Mucosa of descending colon (tissue), 3 donors: ENCODE data around the gene DNAJB11. TPM values are rescaled to one million over a fixed set of nuclear protein-coding genes. Genes with fewer than 3 reads are reported as not detected.

ENCODE experiments used
- ATAC-seq: fragments of 200-7000 bp; cut with Tn5 transposase; one replicate; pipeline ENCODE4 v1.9.1; 2020; ENCODE audit warnings: mild to moderate bottlenecking, moderate library complexity
- DNase-seq, 3 donors: peaks; one replicate each; pipeline ENCODE4 v3.0.0-alpha.2; 2020
- H3K36me3 ChIP-seq: fragments of 200-600 bp; one replicate; pipeline ENCODE4 v1.8.0; 2021; ENCODE audit warnings: low read depth, mild to moderate bottlenecking
- H3K4me1 ChIP-seq: fragments of 200-600 bp; one replicate; pipeline ENCODE4 v1.8.0; 2021; ENCODE audit warnings: low read depth, mild to moderate bottlenecking
- H3K4me3 ChIP-seq: fragments of 200-600 bp; one replicate; pipeline ENCODE4 v1.8.0; 2021; ENCODE audit warnings: mild to moderate bottlenecking
- H3K9me3 ChIP-seq: fragments of 200-600 bp; one replicate; pipeline ENCODE4 v1.8.0; 2021; ENCODE audit warnings: mild to moderate bottlenecking
- intact Hi-C, 2 donors: fragments of 100-400 bp; cut with DNase I in 1 of 2; cut with micrococcal nuclease in 1 of 2; formaldehyde crosslinking; loops; one replicate each; pipeline versions ENCODE4 v1.11.0 to v1.11.1; 2022; cut with DNase I, micrococcal nuclease
- total RNA-seq, 3 donors: library from RNA; stranded (reverse); fragmentation: NEBNext Ultra II Directional in 2 of 3; extraction: Animal tissue kit (Norgen Biotek cat#: 25700) in 2 of 3; gene quantifications; one replicate each; pipeline versions ENCODE4 v1.2.1 to v1.2.4, GENCODE V29; 2021 to 2023
- TF ChIP-seq, protein P1 (sequence below): fragments of 200-600 bp; IDR thresholded peaks from one replicate; pipeline ENCODE4 v1.8.0; 2022; ENCODE audit warnings: antibody characterized with exemption, mild to moderate bottlenecking
- donor health status: DM: no; HTN: no; CAD: no; lungs with moderate emphysema.
- donor health status: DM: no; HTN: no; CAD: no.
- donor health status: DM: no; HTN: yes; CAD: no.

DNAJB11 gene
- total RNA-seq, 3 donors from 2014 or later, result 32.2 to 45.7 (median 34.0) TPM

DNA sequence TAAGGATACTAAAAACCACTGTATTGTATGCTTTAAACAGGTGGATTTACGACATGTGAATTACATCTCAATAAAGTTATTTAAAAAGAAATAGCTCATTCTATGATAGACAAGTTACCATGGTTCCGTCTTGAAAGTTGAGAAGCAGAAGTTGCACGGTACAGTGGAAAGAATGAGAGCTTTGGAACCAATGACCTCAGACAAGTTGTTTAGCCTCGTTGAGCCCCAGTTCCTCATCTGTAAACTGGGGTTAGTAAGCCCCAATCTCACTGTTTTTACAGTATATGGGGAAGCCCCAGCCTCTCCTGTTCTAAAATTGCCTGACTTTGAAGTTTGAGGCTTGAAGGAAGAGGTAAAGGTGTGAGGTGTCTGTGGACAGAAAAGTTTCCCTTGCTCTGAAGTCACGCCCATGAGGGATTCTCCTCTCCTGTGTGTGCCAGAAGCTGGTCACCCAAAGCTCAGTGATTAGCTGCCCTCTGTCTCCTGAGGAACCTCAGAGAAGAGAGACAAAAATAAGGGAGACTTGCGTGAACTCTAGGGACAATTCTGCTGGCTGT lies 36.3 kb upstream of the DNAJB11 start:
- Histone ChIP-seq H3K36me3 (no peaks in the 10 kb centered on the region), H3K4me1 (no peaks in the 10 kb centered on the region), H3K9me3 (no peaks in the 10 kb centered on the region), H3K4me3 (no peak overlapping the region)
- intact Hi-C loops, result no loop called here
- peak in 1 of 3 donors; percentile 6 for DNase-seq
- peak; percentile 80 for ATAC-seq
- TF ChIP-seq, protein P1, sequence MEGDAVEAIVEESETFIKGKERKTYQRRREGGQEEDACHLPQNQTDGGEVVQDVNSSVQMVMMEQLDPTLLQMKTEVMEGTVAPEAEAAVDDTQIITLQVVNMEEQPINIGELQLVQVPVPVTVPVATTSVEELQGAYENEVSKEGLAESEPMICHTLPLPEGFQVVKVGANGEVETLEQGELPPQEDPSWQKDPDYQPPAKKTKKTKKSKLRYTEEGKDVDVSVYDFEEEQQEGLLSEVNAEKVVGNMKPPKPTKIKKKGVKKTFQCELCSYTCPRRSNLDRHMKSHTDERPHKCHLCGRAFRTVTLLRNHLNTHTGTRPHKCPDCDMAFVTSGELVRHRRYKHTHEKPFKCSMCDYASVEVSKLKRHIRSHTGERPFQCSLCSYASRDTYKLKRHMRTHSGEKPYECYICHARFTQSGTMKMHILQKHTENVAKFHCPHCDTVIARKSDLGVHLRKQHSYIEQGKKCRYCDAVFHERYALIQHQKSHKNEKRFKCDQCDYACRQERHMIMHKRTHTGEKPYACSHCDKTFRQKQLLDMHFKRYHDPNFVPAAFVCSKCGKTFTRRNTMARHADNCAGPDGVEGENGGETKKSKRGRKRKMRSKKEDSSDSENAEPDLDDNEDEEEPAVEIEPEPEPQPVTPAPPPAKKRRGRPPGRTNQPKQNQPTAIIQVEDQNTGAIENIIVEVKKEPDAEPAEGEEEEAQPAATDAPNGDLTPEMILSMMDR, result no peak

DNA sequence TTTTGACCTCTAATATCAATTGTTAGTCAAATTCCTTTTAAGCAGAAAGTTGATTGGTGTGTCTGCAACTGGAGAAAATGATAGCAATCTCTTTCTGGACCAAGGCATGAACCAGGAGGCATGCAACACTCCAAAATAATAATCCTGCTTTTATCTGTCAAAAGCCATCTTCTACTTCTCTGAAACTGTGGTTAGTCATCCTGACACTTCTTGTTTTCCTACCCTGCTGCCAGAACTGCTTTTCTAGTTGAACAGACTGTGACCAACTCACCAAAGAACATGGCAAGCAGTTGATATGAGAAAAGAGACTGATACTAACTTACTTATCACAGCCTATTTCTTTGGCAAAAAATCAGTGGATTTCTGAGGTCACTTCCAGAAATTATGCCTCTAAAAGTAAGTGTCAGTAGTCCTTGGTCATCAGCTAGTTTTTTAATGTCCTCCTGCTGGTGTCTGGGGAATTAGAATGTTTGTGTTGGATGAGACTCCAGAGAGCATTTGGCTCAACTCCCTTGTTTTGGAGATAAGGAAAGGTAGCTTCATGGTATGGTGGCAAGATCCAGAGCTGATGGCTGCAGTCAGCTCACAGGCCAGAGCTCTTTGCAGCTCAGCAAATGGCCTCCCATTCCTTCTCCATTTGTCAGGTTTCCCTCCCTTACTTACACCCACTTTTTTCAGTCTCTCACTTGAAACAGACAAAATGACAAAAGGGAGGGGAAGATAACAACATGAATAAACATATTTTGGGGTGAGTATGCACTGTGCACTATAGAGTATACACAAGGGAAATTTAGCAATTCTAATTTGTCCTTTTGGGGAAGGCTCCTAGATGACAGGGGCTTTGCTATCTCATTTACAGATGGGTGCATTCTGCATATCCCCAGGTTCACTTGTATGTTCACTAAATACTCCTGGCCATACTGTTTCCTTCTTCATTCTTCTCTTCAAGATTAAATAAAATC lies 33.4 kb upstream of the DNAJB11 start:
- intact Hi-C loops, result no loop called here
- no peaks in the 10 kb centered on the region for H3K36me3 ChIP-seq
- no peaks in the 10 kb centered on the region for H3K9me3 ChIP-seq
- H3K4me3 ChIP-seq, result no peak overlapping the region
- TF ChIP-seq, protein P1, result no peak
- H3K4me1 ChIP-seq, result no peaks in the 10 kb centered on the region
- ATAC-seq (no peak), DNase-seq (no peak)

DNA sequence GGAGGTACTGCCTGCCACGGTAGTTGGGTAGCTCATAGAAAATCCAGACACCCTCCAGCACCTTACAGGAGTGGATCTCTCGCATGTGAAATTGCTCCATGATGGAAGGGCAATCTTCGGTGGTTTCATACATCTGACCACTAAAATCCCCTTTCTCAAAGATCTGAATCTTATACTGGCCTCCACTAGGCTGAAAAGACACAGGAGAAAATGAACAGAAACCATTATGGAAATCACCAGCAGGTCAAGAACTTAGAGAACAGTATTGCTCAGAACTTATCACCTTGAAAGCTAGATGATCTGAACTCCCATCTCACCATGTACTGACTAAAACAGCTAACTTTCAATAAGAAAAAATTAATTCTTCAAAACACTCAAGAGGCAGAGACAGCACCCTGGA lies 31.7 kb upstream of the DNAJB11 start:
- Histone ChIP-seq H3K4me3 (no peak overlapping the region), H3K4me1 (no peaks in the 10 kb centered on the region), H3K9me3 (no peaks in the 10 kb centered on the region), H3K36me3 (no peaks in the 10 kb centered on the region)
- intact Hi-C loops, result no loop called here
- no peak for DNase-seq
- no peak for ATAC-seq
- TF ChIP-seq, protein P1, result no peak

DNA sequence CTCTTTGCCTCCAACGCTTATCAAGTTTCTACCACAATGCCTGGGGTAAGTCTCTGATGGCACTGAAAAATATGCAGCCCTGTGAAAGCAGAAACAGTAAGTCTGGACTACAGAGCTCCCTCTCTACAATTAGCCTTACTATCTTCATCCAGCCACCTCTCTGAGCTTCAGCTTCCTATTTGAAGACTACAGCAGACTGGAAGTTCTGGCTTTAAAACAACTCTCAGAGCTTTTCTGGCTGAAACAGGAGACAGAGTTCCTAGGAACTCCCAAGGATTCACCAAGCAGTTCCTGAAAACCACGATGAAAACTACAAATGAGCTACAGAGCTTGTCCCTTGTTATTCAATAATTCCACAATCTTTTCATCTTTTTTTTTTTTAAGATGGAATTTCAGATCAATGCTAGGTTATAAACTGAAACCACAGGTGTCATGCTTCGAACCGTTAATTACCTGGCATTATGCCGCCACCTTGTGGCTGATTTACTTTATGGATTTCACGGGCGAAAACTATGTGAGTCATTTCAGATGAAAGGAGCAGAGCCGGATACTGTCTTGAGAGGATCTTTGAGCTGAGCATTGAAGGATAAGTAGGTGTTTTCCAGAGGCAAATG lies 30.2 kb upstream of the DNAJB11 start:
- no peaks in the 10 kb centered on the region for H3K4me1 ChIP-seq
- intact Hi-C loops, result loop anchor here (5.0 to 10.0 kb wide), 4 partner anchors 278 to 558 kb away; no protein-coding TSS in a partner anchor
- TF ChIP-seq, protein P1, result peak; percentile 24
- no peaks in the 10 kb centered on the region for H3K36me3 ChIP-seq
- no peaks in the 10 kb centered on the region for H3K9me3 ChIP-seq
- ATAC-seq (peak; percentile 96), DNase-seq (peak in 2 of 3 donors; percentile 49 to 93)
- no peak overlapping the region for H3K4me3 ChIP-seq

- H3K9me3 ChIP-seq, result no peaks in the 10 kb centered on the region
- no peak for DNase-seq
- H3K36me3 ChIP-seq, result no peaks in the 10 kb centered on the region
- H3K4me3 ChIP-seq, result no peak overlapping the region
- TF ChIP-seq, protein P1, result peak; percentile 2
- ATAC-seq, result no peak
- intact Hi-C loops, result loop anchor here (5.0 to 10.0 kb wide), 4 partner anchors 279 to 559 kb away; no protein-coding TSS in a partner anchor
- no peaks in the 10 kb centered on the region for H3K4me1 ChIP-seq
Measured at GRCh38 chr3:186540835-186541226, 29.7 kb upstream of the DNAJB11 start.
